GM23338 (cell line): Measurements from ENCODE around the gene ZFP42. TPM values are rescaled to one million over a fixed set of nuclear protein-coding genes. Genes with fewer than 3 reads are reported as not detected.

Source experiments
- ATAC-seq: fragments of 200-7000 bp; cut with Tn5 transposase; 3 replicates; pipeline ENCODE4 v1.9.1; 2020
- DNase-seq: peaks from one replicate; pipeline ENCODE4 v3.0.0-alpha.2; 2015; ENCODE audit warnings: low spot score
- H2AFZ ChIP-seq: fragments of 200-600 bp; sonication (generic); 2 replicates; pipeline ENCODE4 v1.8.0; 2016; ENCODE audit warnings: antibody characterized with exemption, mild to moderate bottlenecking, moderate library complexity
- H3F3A ChIP-seq: fragments of 200-600 bp; sonication (generic); replicated peaks from 2 replicates; pipeline ENCODE4 v1.8.0; 2017; ENCODE audit warnings: antibody characterized with exemption, mixed run types, low read depth
- H3K27ac ChIP-seq: fragments of 200-600 bp; sonication (generic); 2 replicates; pipeline ENCODE4 v1.6.1; 2016; ENCODE audit warnings: low read depth
- H3K27me3 ChIP-seq: fragments of 200-600 bp; sonication (generic); 2 replicates; pipeline ENCODE4 v1.8.0; 2016; ENCODE audit warnings: mild to moderate bottlenecking, mixed run types, moderate library complexity; ENCODE audit not compliant: insufficient read depth
- H3K36me3 ChIP-seq: fragments of 200-600 bp; sonication (generic); 2 replicates; pipeline ENCODE4 v1.8.0; 2016; ENCODE audit warnings: mild to moderate bottlenecking; ENCODE audit not compliant: insufficient read depth
- H3K4me1 ChIP-seq: fragments of 200-600 bp; sonication (generic); 2 replicates; pipeline ENCODE4 v1.8.0; 2016; ENCODE audit warnings: mild to moderate bottlenecking, moderate library complexity; ENCODE audit not compliant: insufficient read depth
- H3K4me2 ChIP-seq: fragments of 200-600 bp; sonication (generic); 2 replicates; pipeline ENCODE4 v1.7.1; 2017; ENCODE audit warnings: mixed run types
- H3K4me3 ChIP-seq: fragments of 200-600 bp; sonication (generic); 2 replicates; pipeline ENCODE4 v1.6.1; 2016; ENCODE audit warnings: mixed run types
- H3K79me2 ChIP-seq: fragments of 200-600 bp; sonication (generic); replicated peaks from 2 replicates; pipeline ENCODE4 v1.8.0; 2017; ENCODE audit warnings: mild to moderate bottlenecking; ENCODE audit not compliant: insufficient read depth
- H3K9me2 ChIP-seq: fragments of 200-600 bp; sonication (generic); 2 replicates; pipeline ENCODE4 v1.8.0; 2017; ENCODE audit not compliant: insufficient read depth
- H4K20me1 ChIP-seq: fragments of 200-600 bp; sonication (generic); replicated peaks from 2 replicates; pipeline ENCODE4 v1.8.0; 2017; ENCODE audit warnings: mild to moderate bottlenecking; ENCODE audit not compliant: insufficient read depth
- H3K27ac Mint-ChIP-seq: 2 replicates; pipeline ENCODE4 v1.8.0; 2020; ENCODE audit warnings: inconsistent platforms, mild to moderate bottlenecking, moderate library complexity, mixed read lengths
- H3K27me3 Mint-ChIP-seq: 3 replicates; pipeline ENCODE4 v1.8.0; 2022; ENCODE audit warnings: low read depth, mild to moderate bottlenecking, moderate library complexity, mixed read lengths, inconsistent platforms; ENCODE audit not compliant: insufficient read depth, poor library complexity
- H3K36me3 Mint-ChIP-seq: 3 replicates; pipeline ENCODE4 v1.8.0; 2021; ENCODE audit warnings: low read depth, mild to moderate bottlenecking, inconsistent platforms, moderate library complexity, mixed read lengths
- H3K4me1 Mint-ChIP-seq: 3 replicates; pipeline ENCODE4 v1.8.0; 2020; ENCODE audit warnings: mild to moderate bottlenecking, inconsistent platforms, mixed read lengths
- H3K4me3 Mint-ChIP-seq: 3 replicates; pipeline ENCODE4 v1.8.0; 2021; ENCODE audit warnings: moderate library complexity, mild to moderate bottlenecking, inconsistent platforms, mixed read lengths
- H3K9me3 Mint-ChIP-seq: 3 replicates; pipeline ENCODE4 v1.8.0; 2020; ENCODE audit warnings: moderate library complexity, mild to moderate bottlenecking, inconsistent platforms, mixed read lengths
- CREB1 ChIP-seq: fragments of 250-450 bp; sonication (Bioruptor Pico); IDR thresholded peaks from 2 replicates; pipeline ENCODE4 v1.5.0; 2020; ENCODE audit warnings: low read depth, mild to moderate bottlenecking, moderate library complexity
- CTCF ChIP-seq, 2 experiments: fragments of 200-600 bp in 1 of 2; sonication (generic) in 1 of 2; conservative IDR thresholded peaks; 2 replicates each; pipeline versions ENCODE4 v1.5.1 to v1.6.1; 2016 to 2017; ENCODE audit warnings: antibody characterized with exemption in 2 of 2, low read depth in 2 of 2, mild to moderate bottlenecking in 2 of 2, moderate library complexity in 1 of 2
- ETS1 ChIP-seq: IDR thresholded peaks from 2 replicates; pipeline ENCODE4 v1.6.1; 2016; ENCODE audit warnings: antibody characterized with exemption
- EZH2 ChIP-seq: fragments of 200-600 bp; sonication (generic); IDR thresholded peaks from one replicate; pipeline ENCODE4 v1.8.0; 2017; ENCODE audit warnings: antibody characterized with exemption, mild to moderate bottlenecking, low read depth; ENCODE audit not compliant: unreplicated experiment
- EZH2phosphoT487 ChIP-seq: fragments of 200-600 bp; sonication (generic); IDR thresholded peaks from one replicate; pipeline ENCODE4 v1.8.1; 2018; ENCODE audit warnings: antibody characterized with exemption; ENCODE audit not compliant: unreplicated experiment
- JUNB ChIP-seq: IDR thresholded peaks from one replicate; pipeline ENCODE4 v1.6.1; 2016; ENCODE audit warnings: antibody characterized with exemption; ENCODE audit not compliant: unreplicated experiment
- NANOG ChIP-seq: IDR thresholded peaks from 2 replicates; pipeline ENCODE4 v1.6.1; 2016; ENCODE audit warnings: antibody characterized with exemption, borderline replicate concordance
- REST ChIP-seq: IDR thresholded peaks from one replicate; pipeline ENCODE4 v1.6.1; 2018; ENCODE audit warnings: antibody characterized with exemption; ENCODE audit not compliant: unreplicated experiment
- STAT1 ChIP-seq: IDR thresholded peaks from one replicate; pipeline ENCODE4 v1.6.1; 2016; ENCODE audit warnings: antibody characterized with exemption; ENCODE audit not compliant: unreplicated experiment
- ZNF114 ChIP-seq: fragments of 250-450 bp; sonication (Bioruptor Pico); IDR thresholded peaks from 2 replicates; pipeline ENCODE4 v1.5.0; 2020; ENCODE audit warnings: mild to moderate bottlenecking, moderate library complexity
- ZNF331 ChIP-seq: fragments of 250-450 bp; sonication (Bioruptor Pico); IDR thresholded peaks from 2 replicates; pipeline ENCODE4 v1.5.0; 2020; ENCODE audit warnings: low read depth, mild to moderate bottlenecking, moderate library complexity
- ZNF462 ChIP-seq: fragments of 250-450 bp; sonication (Bioruptor Pico); IDR thresholded peaks from 2 replicates; pipeline ENCODE4 v1.5.0; 2020; ENCODE audit warnings: mild to moderate bottlenecking, moderate library complexity
- polyA plus RNA-seq: library from polyadenylated mRNA; unstranded; fragments of >200 nt; fragmentation: Nextera tagmentation; extraction: Ambion mirVana; gene quantifications from 2 replicates; pipeline ENCODE4 v1.2.1, GENCODE V29; 2016
- total RNA-seq: library from RNA; depleted of rRNA; stranded (reverse); fragments of >200 nt; shearing (Covaris generic); gene quantifications from 2 replicates; pipeline ENCODE4 v1.2.3, GENCODE V29; 2014

ZFP42 gene
- total and polyA plus RNA-seq, 2 experiments from 2014 or later, result 70.0 to 111 TPM

- TF ChIP-seq ZNF114 (CRISPR knock-in tag), result no peak
Observed at GRCh38 chr4:188018262-188018661, 22.7 kb downstream of the ZFP42 start (continued).

- H3K4me3 Mint-ChIP-seq, result no peak overlapping the region
- Histone ChIP-seq H3K9me2 (no peaks in the 10 kb centered on the region), H3F3A (no peaks in the 10 kb centered on the region), H3K4me1 (peaks cover 44% of the 10 kb centered on the region), H4K20me1 (no peaks in the 10 kb centered on the region), H3K4me2 (0 out of 2 replicates have a peak overlapping the region, but pooled peaks have one; percentile 0), H3K79me2 (no peaks in the 10 kb centered on the region), H3K27me3 (no peaks in the 10 kb centered on the region), H2AFZ (0 out of 2 replicates have a peak overlapping the region, but pooled peaks have one; percentile 20), H3K36me3 (no peaks in the 10 kb centered on the region), H3K27ac (0 out of 2 replicates have a peak overlapping the region, but pooled peaks have one; percentile 62), H3K4me3 (no peak overlapping the region)
- H3K36me3 Mint-ChIP-seq, result no peaks in the 10 kb centered on the region
- peaks cover 4% of the 10 kb centered on the region for H3K27me3 Mint-ChIP-seq
- DNase-seq, result no peak
- ATAC-seq, result peak; percentile 70
- H3K9me3 Mint-ChIP-seq, result peaks cover 5% of the 10 kb centered on the region; the same call in 1 of the 3 replicates
- H3K4me1 Mint-ChIP-seq, result peaks cover 47% of the 10 kb centered on the region
- H3K27ac Mint-ChIP-seq, result peak overlapping the region; percentile 84
- TF ChIP-seq ZNF331, result no peak
- TF ChIP-seq ETS1, result no peak
- no peak for TF ChIP-seq EZH2
- TF ChIP-seq ZNF462 (CRISPR knock-in tag), result no peak
- TF ChIP-seq EZH2phosphoT487, result no peak
- TF ChIP-seq NANOG, result no peak
- TF ChIP-seq REST, result no peak
- TF ChIP-seq STAT1, result no peak
- TF ChIP-seq CTCF (conservative IDR thresholded peaks at IDR 0.05; ENCODE audit: low read depth in 2 of 2), result no peak
- TF ChIP-seq JUNB, result no peak
- no peak for TF ChIP-seq ZNF114 (CRISPR knock-in tag)
- no peak for TF ChIP-seq CREB1 (CRISPR knock-in tag)
Observed at GRCh38 chr4:188021548-188022249, 26.1 kb downstream of the ZFP42 start.
